Adrenal gland (tissue), 12 donors: ENCODE measurements around the gene S100A5. TPM values are rescaled to one million over a fixed set of nuclear protein-coding genes. Genes with fewer than 3 reads are reported as not detected.

Experiments used
- DNase-seq, 7 donors: peaks; one replicate each; pipeline ENCODE4 v3.0.0-alpha.2; 2019 to 2020
- H3K27ac ChIP-seq, 5 donors: fragments of 200-600 bp; sonication (generic) in 4 of 5; 1 replicate in 3 of 5; 2 replicates in 2 of 5; pipeline versions ENCODE4 v1.5.1 to v1.8.0; 2016 to 2020; ENCODE audit warnings: mild to moderate bottlenecking in 1 of 5
- H3K27me3 ChIP-seq: fragments of 200-600 bp; 2 replicates; pipeline ENCODE4 v1.8.0; 2021
- H3K36me3 ChIP-seq, 2 donors: fragments of 200-600 bp; replicated peaks in 1 of 2; 1 replicate in 1 of 2; 2 replicates in 1 of 2; pipeline versions ENCODE4 v1.5.1 to v1.8.0; 2018 to 2022
- H3K4me1 ChIP-seq, 2 donors: fragments of 200-600 bp; replicated peaks in 1 of 2; 1 replicate in 1 of 2; 2 replicates in 1 of 2; pipeline versions ENCODE4 v1.5.1 to v1.8.0; 2018 to 2021
- H3K4me3 ChIP-seq, 4 donors: fragments of 200-600 bp; sonication (generic) in 3 of 4; one replicate each; pipeline ENCODE4 v1.5.1; 2016 to 2018
- H3K9me3 ChIP-seq, 3 donors: fragments of 200-600 bp; sonication (generic) in 1 of 3; replicated peaks in 1 of 3; 1 replicate in 2 of 3; 2 replicates in 1 of 3; pipeline versions ENCODE4 v1.5.1 to v1.8.0; 2016 to 2021
- CTCF ChIP-seq, 6 experiments: fragments of 450-650 bp in 4 of 6; fragments of 200-600 bp in 2 of 6; sonication (generic) in 1 of 6; IDR thresholded peaks; 1 replicate in 5 of 6; 2 replicates in 1 of 6; pipeline versions ENCODE4 v1.5.1 to v1.8.0; 2016 to 2021; ENCODE audit warnings: antibody characterized with exemption in 6 of 6, mild to moderate bottlenecking in 2 of 6, moderate library complexity in 1 of 6
- POLR2A ChIP-seq, 2 donors: fragments of 450-650 bp; IDR thresholded peaks; one replicate each; pipeline ENCODE4 v1.6.1; 2017; ENCODE audit warnings: antibody characterized with exemption in 2 of 2, mild to moderate bottlenecking in 2 of 2, moderate library complexity in 1 of 2
- WGBS, 4 donors: extraction: QIAGEN DNeasy Blood & Tissue Kit in 2 of 4; methylation state at CpG; one replicate each; pipeline versions ENCODE4 v1.1.5 to v1.1.7; 2013 to 2017; 5-methylcytosine and 5-hydroxymethylcytosine counted together
- intact Hi-C, 2 donors: fragments of 100-400 bp; cut with DNase I; formaldehyde crosslinking; loops; one replicate each; pipeline versions ENCODE4 v1.14.1 to v1.15.0; 2022 to 2023
- polyA plus RNA-seq, 3 donors: library from polyadenylated mRNA; stranded (reverse); fragments of 200-250 nt in 2 of 3; fragments of 350-450 nt in 1 of 3; fragmentation: Illumina TruSeq in 1 of 3; extraction: RNeasy Lipid Tissue Mini Kit (QIAGEN cat#74804) in 1 of 3; gene quantifications; one replicate each; pipeline ENCODE4 v1.2.3, GENCODE V29; 2013 to 2014
- total RNA-seq, 9 donors: library from RNA; depleted of rRNA in 4 of 9; stranded (reverse); fragments of >200 nt in 4 of 9; fragments of 120-200 nt in 1 of 9; fragmentation: NEBNext Ultra II Directional in 1 of 9; extraction: Animal tissue kit (Norgen Biotek cat#: 25700) in 1 of 9; gene quantifications; one replicate each; pipeline versions ENCODE4 v1.1.0 to v1.2.4, GENCODE V29; 2013 to 2023
- donor health status: healthy with polysubstance abuse.
- donor health status: Bipolar disorder and iron deficiency.
- donor health status: DM: yes; HTN: yes; CAD: no.
- donor health status: DM: no; HTN: no; CAD: no.
- donor health status: DM: no; HTN: no; CAD: no.
- donor health status: DM: yes; HTN: yes; CAD: no.

Gene S100A5
- total and polyA plus RNA-seq, 12 donors = 0.17 TPM; not detected in 11

- intact Hi-C loops = no loop called here
- DNase-seq = no peak
- WGBS, 4 donors = 77 to 89% (median 85%) methylated on average over 10 to 14 of the region's 14 CpGs
These were observed 6.2 kb upstream of the S100A5 start for GRCh38 chr1:153546796-153547559.

GRCh38 chr1:153546371-153546770 lies 5.6 kb upstream of the S100A5 start:
- intact Hi-C loops = no loop called here
- DNase-seq = no peak
- Histone ChIP-seq H3K27me3 (no peaks in the 10 kb centered on the region), H3K4me1 (peaks cover 39 to 49% of the 10 kb centered on the region in 2 donors), H3K27ac (peak overlapping the region in 1 of 5 donors; percentile 6), H3K9me3 (no peaks in the 10 kb centered on the region), H3K36me3 (no peaks in the 10 kb centered on the region), H3K4me3 (peak overlapping the region in 1 of 4 donors; percentile 42)
- 86 to 93% (median 90%) methylated on average over 8 of the region's 8 CpGs for WGBS, 4 donors
- no peak for TF ChIP-seq POLR2A (IDR thresholded peaks at IDR 0.05)
- no peak for TF ChIP-seq CTCF (IDR thresholded peaks at IDR 0.05)

More at GRCh38 chr1:153546796-153547559, 6.2 kb upstream of the S100A5 start:
- H3K27ac ChIP-seq = peak overlapping the region in 1 of 5 donors; percentile 6
- no peaks in the 10 kb centered on the region for H3K27me3 ChIP-seq
- no peak overlapping the region for H3K4me3 ChIP-seq
- TF ChIP-seq POLR2A (IDR thresholded peaks at IDR 0.05) (no peak), CTCF (IDR thresholded peaks at IDR 0.05) (no peak)
- H3K9me3 ChIP-seq = no peaks in the 10 kb centered on the region
- H3K4me1 ChIP-seq = peaks cover 39 to 49% of the 10 kb centered on the region in 2 donors
- H3K36me3 ChIP-seq = no peaks in the 10 kb centered on the region

DNA sequence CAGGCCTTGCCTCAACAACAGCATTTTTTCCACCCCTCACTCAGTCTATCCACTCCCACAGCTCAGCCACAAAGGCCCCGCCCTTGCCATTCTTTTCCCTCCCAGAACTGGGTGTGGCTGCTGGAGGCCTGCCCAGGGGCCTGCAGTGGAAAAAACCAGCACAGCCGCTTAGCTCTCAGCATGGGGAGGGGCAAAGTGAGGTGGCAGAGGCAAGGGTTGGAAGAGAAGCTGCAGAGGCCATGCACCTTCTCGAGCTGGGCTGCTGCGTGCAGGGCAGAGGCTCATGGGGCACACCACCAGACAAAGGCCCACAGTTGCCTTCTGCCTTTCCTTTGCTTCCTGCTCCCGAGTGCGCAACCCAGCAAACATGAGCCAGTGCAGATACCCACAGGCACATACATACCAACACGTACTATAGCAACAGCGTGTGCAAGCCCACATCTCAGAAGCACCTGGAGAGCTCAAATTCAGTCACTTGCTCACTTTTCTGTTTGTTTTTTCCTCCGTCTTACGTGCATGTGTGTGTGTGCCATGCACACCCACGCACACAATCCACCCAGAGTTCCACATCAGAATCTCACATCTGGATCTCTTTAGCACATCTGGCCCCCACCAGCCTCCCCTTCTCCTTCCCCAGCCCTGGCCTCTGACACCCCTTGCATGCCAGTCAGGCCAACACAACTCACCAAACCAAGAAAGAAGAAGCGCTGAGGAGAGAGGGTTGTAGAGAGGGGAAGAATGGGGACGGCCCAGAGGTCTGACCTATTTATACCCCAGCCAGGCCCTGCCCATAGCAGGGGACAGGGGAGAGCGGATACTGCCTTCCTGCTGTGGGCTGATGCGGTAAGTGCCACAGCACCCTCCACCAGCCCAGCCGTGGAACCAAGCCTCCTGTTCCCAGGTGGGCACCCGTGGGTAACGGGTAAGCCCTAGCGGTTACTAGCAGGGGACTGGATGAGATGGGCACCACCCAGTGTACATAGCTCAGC lies 4.6 kb upstream of the S100A5 start, which contains the start of gene S100A4:
TSS of gene S100A4 (minus strand) at position 740 of the 989 bp plus-strand sequence. CDS start 1,012 bp downstream, outside the sequence.
- Histone ChIP-seq H3K36me3 (no peaks in the 10 kb centered on the region), H3K4me1 (peaks cover 39 to 49% of the 10 kb centered on the region in 2 donors), H3K27me3 (no peaks in the 10 kb centered on the region), H3K9me3 (no peaks in the 10 kb centered on the region), H3K4me3 (peak within 1 kb of the TSS in 2 of 4 donors; percentile 2 to 42), H3K27ac (peak within 1 kb of the TSS in 4 of 5 donors; percentile 33 to 90 (median 59))
- intact Hi-C loops = no loop called here
- WGBS, 4 donors = 47 to 61% (median 57%) methylated on average over 15 to 19 of the region's 19 CpGs
- TF ChIP-seq POLR2A (IDR thresholded peaks at IDR 0.05) = peak in 1 of 2 donors; percentile 29
- no peak for TF ChIP-seq CTCF (IDR thresholded peaks at IDR 0.05)
- DNase-seq = peak; percentile 91 to 97 (median 96)
